Retina (tissue), 1 donor: ENCODE measurements around the gene EYA4.

Source experiments
- DNase-seq: peaks from one replicate; pipeline ENCODE4 v3.0.0-alpha.2; 2016

The EYA4 gene

GRCh38 chr6:133289733-133290306 is 48.7 kb downstream of the EYA4 start:
- DNase-seq = no peak

- DNase-seq = no peak
Observed at GRCh38 chr6:133290930-133291329, 49.8 kb downstream of the EYA4 start.

DNA sequence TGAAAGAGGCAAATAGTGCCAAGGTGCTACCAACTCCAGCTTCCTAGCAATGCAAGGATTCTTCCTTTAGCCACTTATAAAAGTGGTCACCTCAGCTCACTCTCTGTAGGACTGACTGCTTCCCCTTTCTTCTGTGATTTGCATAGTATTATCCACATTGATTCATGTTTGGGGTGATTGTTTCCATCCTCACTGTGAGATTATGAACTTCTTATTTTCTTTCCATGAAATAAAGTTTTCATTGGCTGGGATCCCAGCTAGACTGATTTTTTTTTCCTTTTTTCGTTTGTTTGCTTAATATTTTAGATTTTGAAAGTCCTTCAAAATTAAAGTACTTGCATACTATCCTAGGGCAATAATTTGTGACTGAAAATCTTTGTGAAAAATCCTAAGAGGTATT is 50.5 kb downstream of the EYA4 start:
- no peak for DNase-seq

DNA sequence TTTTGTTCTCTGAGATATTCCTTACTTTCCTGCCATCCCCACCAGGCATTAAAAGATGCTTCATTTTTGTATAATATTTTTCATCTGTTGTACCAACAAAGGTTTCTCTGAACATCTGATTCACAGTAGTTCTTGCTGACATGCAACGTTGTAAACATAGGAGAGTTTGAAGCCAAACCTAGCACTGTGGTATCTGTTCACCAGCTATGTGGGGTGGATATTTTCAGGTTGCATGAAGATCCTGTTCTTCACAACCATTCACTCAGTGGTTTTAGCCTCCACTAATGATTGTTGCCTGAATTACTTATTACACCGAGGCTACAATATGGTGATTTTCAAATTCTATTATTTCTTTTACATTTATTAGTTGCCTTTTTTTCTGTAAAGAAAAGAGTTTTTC is 56.5 kb downstream of the EYA4 start:
- no peak for DNase-seq

- no peak for DNase-seq
Observed at GRCh38 chr6:133298335-133298734, 57.2 kb downstream of the EYA4 start.

DNA sequence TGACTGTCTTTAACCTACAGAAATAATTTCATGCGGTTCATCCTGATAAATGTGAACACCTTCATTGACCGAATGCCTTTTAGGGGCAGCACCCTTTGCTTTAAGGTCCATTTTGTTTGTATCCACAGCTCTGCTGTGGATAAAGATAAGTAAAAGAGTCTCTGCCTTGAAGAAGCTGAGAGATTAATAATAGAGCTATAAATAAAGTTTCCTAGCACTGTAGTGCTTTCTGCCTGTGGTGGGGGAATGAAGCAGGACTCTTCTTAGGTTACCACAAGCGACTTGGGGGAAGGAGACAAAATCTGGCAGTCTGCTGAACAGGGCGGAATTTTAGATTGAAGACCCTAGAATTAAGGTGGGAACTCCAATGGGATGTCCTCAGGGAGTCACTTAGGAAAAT is 57.6 kb downstream of the EYA4 start:
- DNase-seq = no peak

DNA sequence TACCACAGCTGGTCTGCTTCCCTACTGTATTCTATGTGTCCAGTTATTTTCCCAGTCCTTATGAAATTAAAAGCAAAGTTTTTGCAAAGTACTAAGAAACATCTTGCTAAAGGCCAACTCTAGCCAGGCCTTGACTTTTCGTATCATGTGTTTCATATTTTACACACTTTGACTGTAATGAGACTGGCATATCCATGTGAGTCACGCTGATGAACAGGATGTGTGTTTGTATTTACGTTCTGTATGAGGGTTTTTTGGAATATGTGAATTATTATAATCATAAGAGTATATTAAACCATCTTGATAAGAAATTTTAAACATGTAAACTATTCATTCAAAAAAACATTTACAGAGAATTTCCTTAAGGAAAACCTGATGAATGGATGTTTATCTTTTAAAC is 59.7 kb downstream of the EYA4 start:
- no peak for DNase-seq

DNA sequence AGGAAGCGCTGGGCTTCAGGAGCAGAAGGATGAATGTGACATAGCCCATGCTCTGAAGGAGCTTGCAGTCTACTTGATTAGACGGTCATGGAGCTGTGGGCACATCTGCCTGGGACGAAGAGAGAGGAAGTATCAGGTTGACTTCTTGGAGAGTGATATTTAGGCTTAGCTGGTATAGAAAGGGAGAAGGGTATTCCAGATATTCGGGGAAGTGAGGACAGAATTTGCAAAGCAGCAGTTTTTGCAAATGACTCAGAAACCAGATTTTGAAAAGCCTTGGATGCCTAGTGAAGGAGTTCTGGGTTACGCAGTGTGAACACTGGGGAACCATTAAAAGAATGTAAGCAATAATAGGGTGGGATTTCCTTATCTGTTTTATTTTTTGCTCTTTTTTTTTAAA is 60.7 kb downstream of the EYA4 start:
- no peak for DNase-seq

- no peak for DNase-seq
Observed at GRCh38 chr6:133306931-133307330, 65.8 kb downstream of the EYA4 start.

DNA sequence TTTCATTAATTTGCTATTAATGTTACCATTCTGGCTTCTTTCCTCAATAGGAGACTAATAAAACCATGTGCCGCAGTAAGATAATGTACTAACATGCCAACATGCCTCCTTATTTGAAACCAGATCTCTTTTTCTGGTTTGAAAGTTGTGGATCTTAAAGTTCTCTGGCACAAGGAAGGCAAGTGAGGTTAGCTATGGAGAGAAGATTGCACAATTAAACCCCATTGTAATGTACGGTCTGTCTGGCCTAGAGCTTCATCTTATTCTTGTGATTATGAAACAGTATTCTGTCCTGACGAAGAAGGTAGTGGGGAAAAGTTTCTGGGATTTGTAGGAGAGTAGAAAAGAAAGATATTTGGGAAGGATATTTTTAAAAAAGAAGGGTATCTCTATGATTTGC is 68.4 kb downstream of the EYA4 start:
- no peak for DNase-seq

- no peak for DNase-seq
Observed at GRCh38 chr6:133312006-133312405, 70.8 kb downstream of the EYA4 start.

DNA sequence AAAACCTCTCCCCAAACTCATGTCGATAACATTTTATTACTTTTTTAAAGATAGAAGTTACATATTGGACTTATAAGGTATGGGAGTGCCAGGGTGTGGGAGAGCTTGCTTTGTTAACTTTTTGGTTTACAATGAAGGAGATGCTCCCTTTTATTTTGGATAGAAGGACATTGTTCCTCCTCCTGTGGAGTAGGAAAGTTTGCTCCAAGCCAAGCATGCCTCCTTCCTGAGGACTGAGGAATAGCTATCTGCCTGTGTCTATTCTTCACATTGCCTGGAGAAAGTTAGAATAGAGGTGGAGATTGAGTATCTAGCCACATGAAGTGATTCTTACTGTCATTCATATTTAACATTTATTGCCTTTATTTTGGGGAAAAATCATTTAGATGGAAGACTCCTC is 71.9 kb downstream of the EYA4 start:
- DNase-seq = no peak

GRCh38 chr6:133314947-133315346 is 73.8 kb downstream of the EYA4 start:
- DNase-seq = no peak

GRCh38 chr6:133315811-133316210 is 74.7 kb downstream of the EYA4 start:
- no peak for DNase-seq

DNA sequence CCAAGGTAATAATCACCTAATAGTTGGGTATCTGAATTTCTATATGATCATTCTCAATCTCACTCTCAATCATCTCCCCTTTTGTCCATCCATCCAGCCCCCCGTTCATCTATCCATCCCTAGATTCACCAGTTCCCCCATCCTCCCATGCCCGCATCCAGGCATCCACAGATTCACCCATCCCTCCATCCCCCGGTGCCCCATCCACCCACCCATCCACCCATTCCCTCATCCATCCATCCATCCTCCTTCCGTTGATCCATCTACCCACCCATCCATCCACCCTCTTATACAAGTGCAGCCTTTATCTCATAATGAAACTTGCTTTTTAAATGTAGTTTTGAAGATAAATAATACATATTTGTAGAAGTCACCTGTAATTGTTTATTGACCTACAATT is 76.5 kb downstream of the EYA4 start:
- no peak for DNase-seq

DNA sequence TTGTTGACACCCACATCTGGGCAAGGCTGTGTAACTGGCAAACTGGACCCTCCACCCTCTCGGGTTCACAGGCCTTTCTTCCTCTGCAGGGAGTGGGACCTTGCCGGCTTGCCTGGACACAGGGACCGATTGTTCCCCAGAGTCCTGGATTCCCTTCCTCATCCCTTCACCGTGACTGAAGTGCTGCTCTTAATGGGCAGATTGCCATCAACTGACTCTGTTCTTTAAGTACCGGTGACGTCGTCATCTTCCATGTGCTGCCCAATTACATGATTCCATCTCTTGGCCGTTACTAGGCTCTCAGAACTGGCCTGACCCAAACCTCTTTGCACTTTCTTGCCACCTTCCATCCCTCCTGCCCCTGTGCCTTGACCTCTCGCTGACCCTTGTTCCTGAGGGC is 85.4 kb downstream of the EYA4 start:
- no peak for DNase-seq

DNA sequence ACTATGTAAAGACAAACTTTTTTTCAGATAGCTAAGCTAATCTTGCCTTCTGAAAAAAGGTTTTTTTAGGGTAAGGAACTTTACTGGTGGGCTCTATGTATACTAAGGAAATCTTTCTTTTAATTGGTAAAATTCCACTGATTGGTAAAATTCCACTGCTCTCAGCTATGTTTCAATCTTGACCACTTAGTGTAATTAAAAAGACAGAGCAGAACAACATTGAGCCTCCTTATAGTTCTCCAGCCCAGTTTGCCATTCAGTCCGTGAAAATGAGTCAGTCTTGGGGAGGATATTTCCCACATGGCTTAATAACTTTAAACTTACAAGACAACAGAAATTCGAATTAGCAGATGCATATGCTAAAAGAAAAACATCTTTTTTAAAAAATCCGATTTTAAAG is 92.7 kb downstream of the EYA4 start:
- no peak for DNase-seq

- DNase-seq = no peak
Observed at GRCh38 chr6:133337308-133337707, 96.2 kb downstream of the EYA4 start.

DNA sequence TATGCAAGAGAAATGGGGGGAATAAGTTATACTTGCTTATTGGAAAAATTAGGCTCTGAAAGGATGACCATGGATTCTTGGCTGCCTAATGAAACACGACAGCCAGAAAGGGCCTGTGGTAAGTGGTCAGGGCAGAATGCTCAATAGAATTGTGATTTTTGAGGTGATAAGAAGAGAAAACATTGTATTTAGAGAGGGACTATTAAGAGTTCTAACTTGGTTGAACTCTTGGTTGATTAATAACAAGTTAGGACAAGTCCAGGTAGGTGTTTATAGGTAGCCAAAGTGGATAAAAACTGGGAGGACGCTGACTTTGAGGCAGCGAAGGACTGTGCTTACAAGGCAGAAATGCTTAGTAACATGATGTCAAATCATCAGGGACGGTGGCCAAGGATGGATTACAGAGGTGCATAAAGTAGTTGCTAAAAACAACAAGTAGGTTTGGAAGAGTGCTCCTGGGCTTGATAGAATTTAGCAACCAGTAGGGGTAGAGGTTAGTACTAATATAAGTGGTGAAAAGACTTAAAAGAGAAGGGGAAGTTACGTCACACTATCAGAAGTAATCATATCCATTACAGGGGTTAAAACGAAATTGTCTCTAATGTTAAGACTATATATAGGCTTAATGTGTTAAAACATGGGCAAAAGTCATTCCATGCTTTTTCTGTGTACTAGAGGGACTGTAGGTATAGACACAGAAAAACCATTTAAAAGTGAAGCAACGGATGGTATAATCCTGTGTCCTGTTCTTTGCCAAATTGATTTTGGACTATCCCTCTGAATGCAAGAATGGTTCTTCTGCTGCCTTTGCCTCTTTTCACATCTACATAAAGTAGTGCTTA is 98.6 kb downstream of the EYA4 start:
- no peak for DNase-seq

GRCh38 chr6:133340557-133340956 is 99.4 kb downstream of the EYA4 start:
- no peak for DNase-seq

- DNase-seq = no peak
Observed at GRCh38 chr6:133341607-133342158, 100.5 kb downstream of the EYA4 start.

DNA sequence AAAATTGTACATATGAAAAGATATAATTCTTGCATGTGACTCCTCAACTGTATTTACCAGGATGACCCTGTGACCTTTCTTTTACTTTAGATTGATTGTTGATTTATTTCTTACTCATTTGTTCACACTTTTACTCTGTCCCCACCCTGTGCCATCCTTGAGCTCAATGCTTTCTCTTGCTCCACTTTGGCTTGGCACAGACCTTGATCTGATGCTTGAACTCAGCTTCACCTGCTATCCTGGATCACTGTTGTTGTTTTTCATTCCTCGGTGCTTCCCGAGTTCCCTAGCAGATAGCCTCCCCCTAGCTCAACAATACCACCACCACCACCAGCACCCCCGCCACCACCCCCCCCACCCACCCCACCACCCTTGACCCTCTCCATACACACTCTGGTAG is 102.1 kb downstream of the EYA4 start:
- no peak for DNase-seq

GRCh38 chr6:133348846-133349245 is 107.7 kb downstream of the EYA4 start:
- DNase-seq = no peak

DNA sequence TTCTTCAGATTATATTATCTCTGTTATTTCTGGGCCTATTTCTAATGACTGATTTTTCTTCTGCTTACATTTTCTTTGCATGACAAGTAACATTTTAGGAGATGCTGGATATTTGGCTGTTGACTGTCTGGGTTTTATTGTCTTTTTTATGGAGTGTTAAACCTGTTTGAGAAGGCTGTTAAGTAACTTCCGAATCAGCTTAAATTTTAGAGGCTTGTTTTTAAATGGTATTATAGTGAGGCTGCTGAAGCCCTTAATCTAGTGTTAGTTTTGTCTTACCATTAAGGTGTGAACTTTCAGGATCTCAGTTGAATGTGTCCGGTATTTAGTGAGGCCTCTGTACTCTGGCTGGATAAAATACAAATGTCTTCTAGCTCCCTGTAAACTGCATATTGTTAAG is 109.8 kb downstream of the EYA4 start:
- no peak for DNase-seq

- DNase-seq = no peak
Observed at GRCh38 chr6:133352046-133352445, 110.9 kb downstream of the EYA4 start.
